Measurements from ENCODE around the gene ATP9B.

DNA sequence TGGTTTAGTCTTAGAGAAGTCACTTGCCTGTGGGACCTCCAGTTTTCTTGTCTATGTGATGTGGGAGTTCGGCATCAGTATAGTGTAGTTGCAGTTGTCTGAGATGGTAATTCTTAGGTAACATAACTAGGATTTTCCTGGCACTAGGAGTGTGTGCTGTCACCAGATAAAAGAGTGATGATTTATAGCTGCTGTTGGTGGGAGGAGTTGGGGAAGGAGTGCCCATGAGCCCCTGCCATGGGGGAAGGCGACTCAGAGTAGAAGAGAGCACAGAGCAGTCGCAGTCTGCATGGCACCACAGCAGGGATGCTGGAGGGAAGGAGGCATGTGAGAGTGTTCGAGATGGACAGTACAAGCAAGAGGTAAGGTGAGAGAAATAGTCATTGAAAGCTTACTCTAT lies 38.7 kb downstream of the ATP9B start:
- TF ChIP-seq, protein P1, sequence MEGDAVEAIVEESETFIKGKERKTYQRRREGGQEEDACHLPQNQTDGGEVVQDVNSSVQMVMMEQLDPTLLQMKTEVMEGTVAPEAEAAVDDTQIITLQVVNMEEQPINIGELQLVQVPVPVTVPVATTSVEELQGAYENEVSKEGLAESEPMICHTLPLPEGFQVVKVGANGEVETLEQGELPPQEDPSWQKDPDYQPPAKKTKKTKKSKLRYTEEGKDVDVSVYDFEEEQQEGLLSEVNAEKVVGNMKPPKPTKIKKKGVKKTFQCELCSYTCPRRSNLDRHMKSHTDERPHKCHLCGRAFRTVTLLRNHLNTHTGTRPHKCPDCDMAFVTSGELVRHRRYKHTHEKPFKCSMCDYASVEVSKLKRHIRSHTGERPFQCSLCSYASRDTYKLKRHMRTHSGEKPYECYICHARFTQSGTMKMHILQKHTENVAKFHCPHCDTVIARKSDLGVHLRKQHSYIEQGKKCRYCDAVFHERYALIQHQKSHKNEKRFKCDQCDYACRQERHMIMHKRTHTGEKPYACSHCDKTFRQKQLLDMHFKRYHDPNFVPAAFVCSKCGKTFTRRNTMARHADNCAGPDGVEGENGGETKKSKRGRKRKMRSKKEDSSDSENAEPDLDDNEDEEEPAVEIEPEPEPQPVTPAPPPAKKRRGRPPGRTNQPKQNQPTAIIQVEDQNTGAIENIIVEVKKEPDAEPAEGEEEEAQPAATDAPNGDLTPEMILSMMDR (IDR thresholded peaks at IDR 0.05), result no peak
- TF ChIP-seq ZFX (IDR thresholded peaks at IDR 0.05; ENCODE audit: borderline replicate concordance), result no peak
